HCT116 (cell line): Measurements from ENCODE around the gene SUPT6H.

Experiments
- CEBPB ChIP-seq: IDR thresholded peaks from 2 replicates; pipeline ENCODE4 v1.6.1; 2012; ENCODE audit warnings: low read depth
- CTCF ChIP-seq, 3 experiments: fragments of 200-600 bp in 1 of 3; sonication (generic) in 1 of 3; IDR thresholded peaks in 2 of 3; conservative IDR thresholded peaks in 1 of 3; 2 replicates each; pipeline ENCODE4 v1.5.1; 2012 to 2017; ENCODE audit warnings: low read depth in 2 of 3, low read length in 2 of 3, antibody characterized with exemption in 1 of 3, borderline replicate concordance in 1 of 3, control low read depth in 1 of 3, mild to moderate bottlenecking in 1 of 3, mixed read lengths in 1 of 3, mixed run types in 1 of 3, moderate library complexity in 1 of 3; ENCODE audit not compliant: insufficient read depth in 1 of 3
- EZH2 ChIP-seq: fragments of 200-600 bp; sonication (generic); IDR thresholded peaks from 2 replicates; pipeline ENCODE4 v1.6.1; 2017; ENCODE audit warnings: antibody characterized with exemption, mixed run types
- EZH2phosphoT487 ChIP-seq: fragments of 200-600 bp; IDR thresholded peaks from 2 replicates; pipeline ENCODE4 v1.6.1; 2018; ENCODE audit warnings: antibody characterized with exemption, borderline replicate concordance
- POLR2A ChIP-seq: IDR thresholded peaks from 2 replicates; pipeline ENCODE4 v1.7.0; 2011; ENCODE audit warnings: borderline replicate concordance; ENCODE audit not compliant: insufficient read depth, insufficient read length; ENCODE audit errors: extremely low read depth
- POLR2AphosphoS5 ChIP-seq: IDR thresholded peaks from 2 replicates; pipeline ENCODE4 v1.6.1; 2011; ENCODE audit warnings: mild to moderate bottlenecking, low read depth, low read length, moderate library complexity
- REST ChIP-seq: IDR thresholded peaks from 2 replicates; pipeline ENCODE4 v1.6.1; 2012; ENCODE audit warnings: low read depth

- TF ChIP-seq CTCF (IDR thresholded peaks at IDR 0.05 in 2 of 3, conservative IDR thresholded peaks at IDR 0.05 in 1 of 3; ENCODE audit: borderline replicate concordance in 1 of 3, insufficient read depth in 1 of 3, low read depth in 2 of 3, low read length in 2 of 3), result no peak
- no peak for TF ChIP-seq POLR2A
- TF ChIP-seq EZH2phosphoT487, result no peak
- TF ChIP-seq POLR2AphosphoS5, result no peak
- TF ChIP-seq EZH2, result no peak
- no peak for TF ChIP-seq CEBPB
- TF ChIP-seq REST, result no peak
These were observed 55.0 kb downstream of the SUPT6H start for GRCh38 chr17:28716740-28717577.
